ENCODE results near the gene POFUT2.
"Not testable (repeated sequence)": the region's sequence is repeated elsewhere in the genome, so short reads cannot be mapped to it uniquely, and the experiment has no call there.

Gene POFUT2

DNA sequence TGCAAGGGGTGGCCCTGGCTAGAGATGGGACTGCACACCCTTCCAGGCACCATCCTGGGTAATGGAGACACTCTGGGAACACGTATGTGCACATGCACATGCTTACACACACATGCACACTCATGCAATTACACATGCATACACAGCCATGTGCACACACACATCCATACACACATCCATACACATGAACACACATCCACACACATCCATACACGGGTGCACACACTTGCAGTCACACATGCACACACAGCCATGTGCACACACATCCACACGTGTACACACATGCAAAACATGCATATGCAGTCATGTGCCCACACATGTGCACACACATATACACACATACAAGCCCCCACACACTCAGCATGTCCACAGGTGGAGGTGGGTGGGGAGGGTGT is 22.3 kb upstream of the POFUT2 start:
- DNase-seq: no peak

DNA sequence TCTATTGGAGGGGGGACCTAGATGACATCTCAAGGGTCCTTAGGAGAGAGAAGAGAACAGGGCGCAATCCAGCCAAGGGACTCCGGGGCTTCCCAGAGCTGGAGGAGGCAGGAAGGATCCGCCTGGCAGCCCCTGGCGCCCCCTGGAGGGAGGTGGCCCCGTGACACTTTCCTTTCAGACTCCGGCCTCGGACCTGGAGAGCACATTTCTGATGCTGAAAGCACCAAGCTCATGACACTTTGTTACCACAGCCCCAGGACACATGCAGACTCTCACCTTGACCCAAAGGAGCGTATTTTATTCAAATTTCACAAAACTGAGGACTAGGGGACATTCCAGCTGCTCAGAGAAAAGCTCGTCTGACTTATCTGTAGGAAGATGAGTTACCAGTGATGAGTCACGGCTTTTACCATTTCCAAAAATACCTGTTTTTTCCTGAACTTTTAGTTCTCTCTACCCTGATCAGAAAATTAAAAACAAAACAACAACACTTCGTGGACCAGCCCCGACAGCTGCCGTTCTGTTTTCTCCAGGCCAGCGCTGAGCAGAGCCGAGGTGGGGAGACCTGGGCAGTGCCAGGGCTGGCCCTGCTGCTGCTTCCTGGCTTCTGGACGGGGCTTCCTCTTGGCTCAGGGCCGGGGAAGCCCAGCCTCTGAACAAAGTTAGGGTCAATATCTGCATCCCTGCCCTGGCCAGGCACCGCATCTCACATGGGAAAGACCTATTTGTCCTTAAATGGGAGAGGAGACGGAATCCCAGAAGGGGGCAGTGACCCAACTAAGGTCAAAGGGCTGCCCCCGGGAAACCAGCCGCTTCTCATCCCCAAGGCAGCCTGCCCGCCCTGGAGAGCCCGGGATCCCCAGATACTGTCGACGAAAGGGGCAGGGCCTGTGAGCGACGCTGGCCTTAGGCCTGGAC is 21.6 kb upstream of the POFUT2 start:
- peak; percentile 66 to 87 (median 77) for DNase-seq

DNA sequence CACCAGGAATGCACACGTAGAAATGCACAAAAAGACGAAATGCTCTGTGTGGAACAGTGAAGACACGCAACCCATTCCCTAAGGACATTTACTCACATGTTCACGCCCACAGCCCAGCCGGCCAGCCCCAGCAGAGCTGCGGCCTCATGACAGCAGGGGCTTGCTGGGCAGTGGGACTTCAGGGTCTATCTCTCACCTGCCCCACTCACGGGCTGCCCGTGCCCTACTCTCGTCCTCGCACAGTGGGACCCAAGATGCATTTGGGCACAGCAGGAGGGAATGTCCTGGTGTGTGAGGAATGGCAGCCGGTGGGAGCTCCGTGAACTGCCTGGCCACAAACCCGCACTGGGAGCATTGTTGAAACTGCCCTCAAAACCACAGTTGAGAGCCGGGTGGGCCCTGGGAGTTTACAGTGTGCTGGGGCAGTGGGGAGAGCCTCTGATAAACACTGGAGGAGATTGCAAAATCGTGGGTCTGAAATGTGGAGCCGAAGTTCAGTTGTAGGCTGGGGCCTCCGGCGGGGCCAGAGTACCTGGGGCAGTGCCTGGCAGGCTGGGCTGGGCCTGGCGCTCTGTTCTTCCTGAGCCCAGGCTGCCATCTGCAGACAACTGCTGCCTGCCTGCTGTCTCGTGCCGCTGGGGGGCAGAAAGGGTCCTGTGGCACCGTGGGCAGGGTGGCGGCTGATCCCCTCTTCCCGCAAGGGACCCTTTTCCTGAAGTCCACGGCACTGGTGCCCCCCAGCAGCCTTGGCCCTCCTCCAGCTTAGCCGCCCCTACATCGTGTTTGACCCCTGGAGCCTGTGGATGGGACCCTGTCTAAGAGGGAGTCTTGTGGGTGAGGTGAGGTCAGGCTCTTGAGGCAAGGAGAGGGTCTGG is 20.7 kb upstream of the POFUT2 start:
- DNase-seq: peak in 2 of 4 experiments; percentile 16 to 17

GRCh38 chr21:45307597-45308158 is 20.0 kb upstream of the POFUT2 start:
- DNase-seq: not testable (repeated sequence)

GRCh38 chr21:45306832-45307571 is 19.3 kb upstream of the POFUT2 start:
- DNase-seq: no peak

DNA sequence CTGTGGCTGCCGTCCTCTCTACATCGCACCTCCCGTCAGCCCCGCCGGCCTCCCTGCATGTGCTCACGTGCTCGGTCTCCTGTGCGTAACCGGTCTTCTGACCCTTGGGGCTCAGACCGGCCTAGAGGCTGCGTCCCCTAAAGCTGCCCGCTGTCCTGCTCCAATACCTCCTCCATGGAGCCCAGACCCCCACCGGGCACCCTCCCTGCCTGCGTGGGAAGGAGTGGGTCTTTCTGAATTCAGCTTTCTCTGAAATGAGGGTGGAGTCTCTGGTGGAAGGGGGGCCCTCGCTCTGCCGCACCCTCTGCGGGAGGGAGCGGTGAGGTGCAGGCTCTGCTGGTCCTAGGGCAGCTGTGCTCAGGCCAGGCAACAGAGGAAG is 18.7 kb upstream of the POFUT2 start:
- no peak for DNase-seq

GRCh38 chr21:45305836-45306235 is 18.1 kb upstream of the POFUT2 start:
- no peak for DNase-seq

DNA sequence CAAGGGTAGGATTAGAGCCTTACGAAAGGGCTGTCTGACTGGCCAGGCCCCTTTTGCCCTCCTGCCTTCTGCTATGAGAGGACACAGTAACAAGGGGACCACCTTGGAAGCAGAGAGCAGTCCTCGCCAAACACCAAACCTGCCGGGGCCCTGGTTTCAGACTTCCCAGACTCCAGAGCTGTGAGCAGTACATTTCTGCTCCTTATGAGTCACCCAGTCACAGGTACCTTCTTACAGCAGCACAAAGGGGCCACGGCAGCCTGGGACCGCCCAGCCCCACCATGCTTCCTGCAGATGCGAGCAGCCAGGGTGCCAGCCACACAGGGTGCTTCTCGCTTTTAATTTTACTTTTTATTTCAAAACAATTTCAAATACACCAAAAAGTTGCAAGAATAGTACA is 17.2 kb upstream of the POFUT2 start:
- DNase-seq: no peak

GRCh38 chr21:45304476-45304830 is 16.8 kb upstream of the POFUT2 start:
- no peak for DNase-seq

GRCh38 chr21:45303751-45304475 is 16.2 kb upstream of the POFUT2 start:
- no peak for DNase-seq

- DNase-seq: no peak
Measured at GRCh38 chr21:45303091-45303615, 15.5 kb upstream of the POFUT2 start.

GRCh38 chr21:45302082-45303061 is 14.7 kb upstream of the POFUT2 start:
- DNase-seq: peak; percentile 16 to 37 (median 32)

DNA sequence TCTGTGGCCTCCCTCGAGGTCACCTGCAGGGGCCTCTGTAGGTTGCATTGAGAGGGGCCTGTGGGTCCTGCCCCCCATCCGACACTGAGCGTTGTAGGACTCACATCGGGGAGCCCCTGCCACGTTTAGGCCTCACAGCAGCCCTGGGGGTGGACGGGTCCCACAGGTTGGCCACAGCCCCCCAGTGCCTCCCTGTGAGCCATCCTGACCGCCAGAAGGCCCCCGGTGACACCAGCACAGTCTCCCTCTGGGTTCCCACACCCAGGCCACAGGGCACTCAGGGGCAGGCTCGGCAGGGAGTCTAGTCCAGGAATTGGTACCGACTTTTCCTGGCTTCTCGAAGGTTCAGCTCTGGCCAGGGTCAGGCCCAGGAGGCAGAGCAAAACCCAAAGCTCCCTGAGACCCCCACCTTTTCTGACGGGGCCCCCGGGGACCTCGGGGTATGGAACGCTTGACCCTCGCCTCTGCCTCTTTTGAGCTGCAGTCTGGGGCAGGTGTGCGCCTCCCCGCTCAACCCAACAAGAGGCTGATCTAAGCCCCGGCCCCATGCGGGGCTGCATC is 13.9 kb upstream of the POFUT2 start:
- DNase-seq: no peak

DNA sequence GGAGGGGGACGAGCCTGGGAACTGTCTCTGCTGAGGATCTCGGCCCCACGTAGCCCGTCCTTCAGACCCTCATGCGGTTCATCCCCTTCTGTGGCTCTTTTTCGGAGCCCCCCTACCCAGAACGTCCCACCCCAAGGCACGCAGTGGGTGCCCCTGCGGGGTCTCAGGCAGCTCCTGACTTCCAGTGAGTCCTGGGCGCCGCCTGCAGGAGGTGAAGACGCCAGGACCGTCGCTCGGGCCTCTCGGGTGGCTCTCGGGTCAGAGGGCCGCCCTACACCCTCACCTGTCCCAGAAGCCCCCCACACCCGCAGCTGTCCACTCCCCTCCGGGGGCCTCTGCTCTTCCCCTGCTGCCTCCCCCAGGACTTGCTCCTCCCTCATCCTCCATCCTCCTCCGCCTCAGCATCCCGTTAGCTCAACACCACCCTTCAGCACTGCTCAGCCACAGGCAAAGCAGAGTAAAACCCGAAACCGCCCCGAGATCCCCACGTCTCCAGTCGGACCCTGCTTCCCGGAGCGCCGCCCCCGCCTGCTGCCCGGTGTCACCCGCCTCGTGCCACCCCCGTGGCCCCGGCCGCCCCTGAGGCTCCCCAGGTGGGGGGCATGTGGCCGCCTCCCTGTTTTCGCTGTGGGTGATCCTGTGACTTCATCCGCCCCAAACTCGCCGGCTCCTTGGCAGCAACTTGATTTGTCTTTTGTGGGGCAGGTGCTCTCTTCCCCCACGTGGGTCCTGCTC is 13.3 kb upstream of the POFUT2 start:
- no peak for DNase-seq

DNA sequence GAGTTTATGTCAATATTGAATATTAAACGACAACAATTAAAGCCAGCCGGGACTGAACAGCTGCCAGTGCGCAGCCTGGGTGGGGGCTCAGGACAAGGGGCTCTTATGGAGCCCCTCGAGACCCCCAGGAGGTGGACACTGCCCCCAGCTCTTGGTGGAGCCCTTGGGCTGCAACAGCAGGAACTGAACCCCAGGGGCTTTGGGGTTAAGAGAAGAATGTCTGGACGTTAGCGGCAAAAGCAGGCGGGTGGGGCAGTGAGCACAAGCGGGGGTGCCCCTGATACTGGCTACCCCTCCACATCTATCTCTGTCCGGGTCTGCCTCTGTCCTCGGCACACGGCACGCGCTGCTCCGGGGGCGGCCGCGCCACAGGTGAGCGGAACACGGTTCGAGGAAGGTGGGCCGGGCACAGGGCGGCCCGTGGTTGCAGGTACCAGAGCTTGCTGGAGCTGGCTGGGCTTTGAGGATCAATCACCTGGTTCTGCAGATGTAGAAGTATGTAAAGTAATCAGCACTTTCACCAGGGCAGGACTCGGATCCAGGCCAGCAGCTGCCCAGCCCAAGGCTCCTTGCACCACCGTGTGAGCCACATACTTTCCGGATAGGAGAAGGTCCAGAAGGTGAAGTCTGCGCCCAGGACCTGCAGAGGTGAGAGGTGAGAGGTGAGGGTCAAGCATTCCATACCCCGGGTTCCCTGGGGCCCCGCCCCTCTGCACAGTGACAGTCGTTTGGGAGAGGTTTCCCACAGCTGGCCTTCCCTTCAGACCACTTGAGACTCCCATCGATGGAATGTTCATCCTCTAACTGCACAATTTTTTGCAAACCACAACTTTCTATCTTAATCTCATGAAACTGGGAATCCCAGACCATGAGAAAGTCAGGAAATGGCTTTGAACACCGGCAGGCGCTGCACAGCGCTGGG is 12.4 kb upstream of the POFUT2 start:
- DNase-seq: no peak

GRCh38 chr21:45299026-45299863 is 11.6 kb upstream of the POFUT2 start:
- no peak for DNase-seq

DNA sequence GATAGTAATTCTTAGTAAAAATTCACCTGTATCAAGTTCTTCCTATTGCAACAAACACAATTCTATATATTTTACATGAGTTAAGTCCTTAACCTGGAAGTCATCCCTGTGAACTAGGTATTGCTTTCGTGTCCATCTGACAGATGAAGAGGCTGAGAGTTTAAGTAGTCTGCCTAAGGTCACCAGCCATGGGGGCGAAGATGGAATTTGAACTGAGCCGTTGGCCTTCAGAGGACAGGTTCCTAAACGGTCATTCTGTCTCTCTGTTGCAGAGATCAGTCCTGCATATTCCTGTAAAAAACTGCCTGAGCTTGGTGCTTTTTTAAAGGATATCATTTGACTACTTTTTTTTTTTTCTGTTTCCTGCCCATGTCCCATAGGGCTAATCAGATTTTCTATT is 10.2 kb upstream of the POFUT2 start:
- DNase-seq: no peak

All from suppressor macrophage (primary cell).